ENCODE data around the gene AGRP.

Gene AGRP

GRCh38 chr16:67462279-67462655 lies 21.1 kb downstream of the AGRP start:
- TF ChIP-seq POLR2AphosphoS5 (IDR thresholded peaks at IDR 0.05; ENCODE audit: low read depth, low read length) (no peak), SIN3A (IDR thresholded peaks at IDR 0.05; ENCODE audit: borderline replicate concordance, insufficient read depth, low read length) (no peak), REST (IDR thresholded peaks at IDR 0.05; ENCODE audit: insufficient read depth in 1 of 2, low read depth in 2 of 2, low read length in 2 of 2) (no peak)

DNA sequence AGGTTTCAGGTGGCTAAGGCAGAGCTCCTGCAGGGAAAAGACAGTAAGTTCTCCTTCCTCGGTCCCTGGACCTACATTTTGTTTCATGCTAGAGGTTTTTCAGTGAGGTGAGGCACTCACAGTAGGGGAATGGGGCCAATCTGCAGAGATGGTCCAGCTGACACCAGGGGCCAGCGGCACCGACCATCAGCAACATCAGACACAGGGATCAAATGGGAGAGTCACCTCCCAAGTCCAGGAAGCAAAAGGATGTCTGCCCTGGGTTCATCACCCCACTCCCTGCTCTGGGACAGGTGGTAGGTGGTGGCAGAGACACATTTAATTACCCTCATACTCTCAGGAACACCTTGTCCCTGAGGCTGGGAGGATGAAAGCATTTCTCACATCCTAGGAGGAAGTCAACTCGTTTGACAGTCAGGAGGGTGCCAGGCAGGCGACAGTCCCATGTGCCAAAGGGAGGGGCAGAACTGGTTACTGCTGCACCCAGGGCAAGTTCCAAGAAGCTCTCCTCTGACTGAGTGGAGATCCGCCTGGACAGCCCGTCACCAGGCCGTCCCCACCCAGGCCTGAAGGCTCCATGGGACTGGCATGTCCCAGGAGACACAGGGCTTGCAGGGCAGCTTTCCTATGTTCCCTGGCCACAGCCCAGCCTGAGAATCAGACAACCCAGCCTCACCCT lies 21.6 kb downstream of the AGRP start:
- TF ChIP-seq TAF1 (IDR thresholded peaks at IDR 0.05; ENCODE audit: borderline replicate concordance, insufficient read depth, low read length) (no peak), SIN3A (IDR thresholded peaks at IDR 0.05; ENCODE audit: borderline replicate concordance, insufficient read depth, low read length) (no peak)

- TF ChIP-seq FOXP2 (optimal IDR thresholded peaks at IDR 0.05; ENCODE audit: borderline replicate concordance, extremely low read depth, extremely low read length, insufficient read depth): no peak
- no peak for TF ChIP-seq POLR2AphosphoS5 (IDR thresholded peaks at IDR 0.05; ENCODE audit: low read depth, low read length)
- no peak for TF ChIP-seq SIN3A (IDR thresholded peaks at IDR 0.05; ENCODE audit: borderline replicate concordance, insufficient read depth, low read length)
- no peak for TF ChIP-seq TAF1 (IDR thresholded peaks at IDR 0.05; ENCODE audit: borderline replicate concordance, insufficient read depth, low read length)
- no peak for TF ChIP-seq REST (IDR thresholded peaks at IDR 0.05; ENCODE audit: insufficient read depth in 1 of 2, low read depth in 2 of 2, low read length in 2 of 2)
Measured at GRCh38 chr16:67460961-67461360, 22.4 kb downstream of the AGRP start.

- TF ChIP-seq TAF1 (IDR thresholded peaks at IDR 0.05; ENCODE audit: borderline replicate concordance, insufficient read depth, low read length) (no peak), SIN3A (IDR thresholded peaks at IDR 0.05; ENCODE audit: borderline replicate concordance, insufficient read depth, low read length) (no peak)
Measured at GRCh38 chr16:67460168-67460567, 23.2 kb downstream of the AGRP start.

- TF ChIP-seq REST (IDR thresholded peaks at IDR 0.05; ENCODE audit: insufficient read depth in 1 of 2, low read depth in 2 of 2, low read length in 2 of 2) (no peak), SIN3A (IDR thresholded peaks at IDR 0.05; ENCODE audit: borderline replicate concordance, insufficient read depth, low read length) (no peak)
Measured at GRCh38 chr16:67459861-67460150, 23.5 kb downstream of the AGRP start.

DNA sequence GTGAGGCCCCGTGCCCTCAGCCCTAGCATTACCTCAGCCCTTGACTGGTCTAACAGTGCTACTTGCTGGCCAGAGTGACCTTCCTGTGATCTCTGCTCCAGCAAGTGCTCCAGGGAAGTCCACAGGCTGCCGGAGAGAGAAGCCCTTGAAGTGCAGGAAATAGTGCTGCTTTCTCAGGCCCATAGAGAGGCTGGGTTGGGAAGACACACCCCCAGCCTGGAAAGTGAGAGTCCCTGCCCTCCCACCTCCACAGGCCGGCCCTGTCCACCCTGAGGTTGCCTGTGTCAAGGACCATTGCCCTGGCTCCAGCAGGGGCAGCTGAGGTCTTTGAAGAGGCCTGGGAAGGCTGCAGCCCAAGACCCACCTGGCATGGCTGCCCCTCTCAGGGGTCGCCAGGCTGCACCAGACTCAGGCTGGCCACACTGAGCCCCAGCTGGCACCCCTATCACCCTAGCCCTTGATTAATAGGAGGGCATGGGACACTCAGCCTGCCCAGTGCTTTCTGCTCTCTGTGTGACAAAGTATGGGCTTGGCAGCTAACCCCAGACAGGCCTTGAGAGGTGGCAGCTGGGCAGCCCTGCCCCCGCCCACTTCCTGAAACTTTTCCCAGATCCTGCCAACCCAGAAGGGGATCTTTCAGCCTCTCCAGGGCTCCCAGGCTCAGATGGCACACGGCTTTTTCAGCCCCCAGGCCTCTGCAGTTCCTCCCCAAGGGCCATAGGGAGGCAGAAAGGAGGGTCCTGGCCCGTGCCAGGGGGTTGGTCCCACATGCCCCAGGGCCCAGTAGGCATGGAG lies 24.1 kb downstream of the AGRP start:
- TF ChIP-seq POLR2AphosphoS5 (IDR thresholded peaks at IDR 0.05; ENCODE audit: low read depth, low read length): no peak
- TF ChIP-seq FOXP2 (optimal IDR thresholded peaks at IDR 0.05; ENCODE audit: borderline replicate concordance, extremely low read depth, extremely low read length, insufficient read depth): no peak
- TF ChIP-seq TAF1 (IDR thresholded peaks at IDR 0.05; ENCODE audit: borderline replicate concordance, insufficient read depth, low read length): no peak
- no peak for TF ChIP-seq REST (IDR thresholded peaks at IDR 0.05; ENCODE audit: insufficient read depth in 1 of 2, low read depth in 2 of 2, low read length in 2 of 2)
- TF ChIP-seq SIN3A (IDR thresholded peaks at IDR 0.05; ENCODE audit: borderline replicate concordance, insufficient read depth, low read length): no peak
